HepG2 (cell line): Measurements from ENCODE around the gene PNPLA3.

ENCODE experiments used
- CTCF ChIP-seq: sonication (generic); formaldehyde crosslinking; IDR thresholded peaks from 2 replicates; pipeline ENCODE4 v1.5.0; 2020; ENCODE audit warnings: mild to moderate bottlenecking, missing genetic modification reagents, moderate library complexity
- EZH2 ChIP-seq: conservative IDR thresholded peaks from 2 replicates; pipeline ENCODE4 v1.6.1; 2012; ENCODE audit warnings: mild to moderate bottlenecking, low read depth, low read length, moderate library complexity
- HNRNPL ChIP-seq: fragments of 200-400 bp; formaldehyde crosslinking; IDR thresholded peaks from 2 replicates; pipeline ENCODE4 v1.6.1; 2017; ENCODE audit warnings: mild to moderate bottlenecking, low read depth, low read length
- KDM5A ChIP-seq: fragments of 200-600 bp; sonication (generic); IDR thresholded peaks from 2 replicates; pipeline ENCODE4 v1.7.0; 2018; ENCODE audit warnings: antibody characterized with exemption, mild to moderate bottlenecking, low read length, borderline replicate concordance
- MYC ChIP-seq: sonication (generic); formaldehyde crosslinking; IDR thresholded peaks from 2 replicates; pipeline ENCODE4 v1.9.0; 2021; ENCODE audit warnings: missing genetic modification reagents, borderline replicate concordance
- TEAD2 ChIP-seq: sonication (generic); formaldehyde crosslinking; IDR thresholded peaks from 2 replicates; pipeline ENCODE4 v1.9.0; 2021; ENCODE audit warnings: missing genetic modification reagents
- ZHX1 ChIP-seq: sonication (generic); formaldehyde crosslinking; IDR thresholded peaks from 2 replicates; pipeline ENCODE4 v1.8.1; 2022; ENCODE audit warnings: low read depth, mild to moderate bottlenecking, missing genetic modification reagents
- ZMAT5 ChIP-seq: sonication (generic); formaldehyde crosslinking; IDR thresholded peaks from 2 replicates; pipeline ENCODE4 v1.5.0; 2020; ENCODE audit warnings: mild to moderate bottlenecking, low read depth, missing genetic modification reagents, borderline replicate concordance

- TF ChIP-seq EZH2: no peak
- TF ChIP-seq KDM5A: no peak
- no peak for TF ChIP-seq TEAD2 (CRISPR knock-in tag)
- TF ChIP-seq CTCF (CRISPR knock-in tag): no peak
- no peak for TF ChIP-seq HNRNPL
- no peak for TF ChIP-seq MYC (CRISPR knock-in tag)
- TF ChIP-seq ZHX1 (CRISPR knock-in tag): no peak
- TF ChIP-seq ZMAT5 (CRISPR knock-in tag): no peak
Measured at GRCh38 chr22:43900206-43900605, 23.4 kb upstream of the PNPLA3 start.
